Measurements from ENCODE around the gene CCDC192. TPM values are rescaled to one million over a fixed set of nuclear protein-coding genes. Genes with fewer than 3 reads are reported as not detected.

CCDC192 gene
- polyA plus RNA-seq, 3 donors = not detected

- Histone ChIP-seq H3K4me3 (replicated peaks in 1 of 3; ENCODE audit: low read depth in 2 of 3, low read length in 3 of 3) (no peak overlapping the region), H3K36me3 (replicated peaks in 1 of 2; ENCODE audit: control insufficient read depth in 1 of 2, insufficient read depth in 2 of 2, low read length in 2 of 2) (no peaks in the 10 kb centered on the region), H3K79me2 (ENCODE audit: insufficient read depth, low read length) (no peaks in the 10 kb centered on the region), H3K27ac (ENCODE audit: low read depth in 1 of 2, low read length in 2 of 2) (no peak overlapping the region), H4K20me1 (ENCODE audit: insufficient read depth, low read length) (no peaks in the 10 kb centered on the region), H3K4me1 (ENCODE audit: control insufficient read depth in 1 of 2, insufficient read depth in 2 of 2, low read length in 2 of 2) (no peaks in the 10 kb centered on the region), H3K9me3 (replicated peaks in 1 of 2; ENCODE audit: control insufficient read depth in 1 of 2, insufficient read depth in 1 of 2, low read length in 2 of 2) (peaks cover 0 to 3% of the 10 kb centered on the region in 2 donors), H3K27me3 (ENCODE audit: control insufficient read depth in 2 of 2, insufficient read depth in 2 of 2, low read length in 2 of 2) (no peaks in the 10 kb centered on the region), H3K4me2 (replicated peaks; ENCODE audit: extremely low read depth, low read length, poor library complexity, severe bottlenecking) (no peak overlapping the region), H2AFZ (ENCODE audit: insufficient read depth, low read depth, low read length, poor library complexity, severe bottlenecking) (no peak overlapping the region), H3K9ac (ENCODE audit: insufficient read depth, low read length, poor library complexity, severe bottlenecking) (no peak overlapping the region)
- peaks cover 0 to 8% (median under 1%) of the 10 kb centered on the region in 7 donors for H3K9me3 Mint-ChIP-seq
- no peak for DNase-seq
- no peak for TF ChIP-seq CTCF (IDR thresholded peaks at IDR 0.05)
- no peak overlapping the region for H3K4me3 Mint-ChIP-seq
- H3K27me3 Mint-ChIP-seq (ENCODE audit: low read depth in 3 of 3) = peaks cover 0 to under 1% (median 0%) of the 10 kb centered on the region in 3 donors
- no peaks in the 10 kb centered on the region for H3K36me3 Mint-ChIP-seq
- intact Hi-C loops (cut with micrococcal nuclease) = no loop called here
- no peak overlapping the region for H3K27ac Mint-ChIP-seq
- no peaks in the 10 kb centered on the region for H3K4me1 Mint-ChIP-seq
Measured at GRCh38 chr5:127770272-127770671, 67.1 kb downstream of the CCDC192 start.

GRCh38 chr5:127772531-127772930 is 69.3 kb downstream of the CCDC192 start:
- Histone ChIP-seq H3K79me2 (ENCODE audit: insufficient read depth, low read length) (no peaks in the 10 kb centered on the region), H3K9ac (ENCODE audit: insufficient read depth, low read length, poor library complexity, severe bottlenecking) (no peak overlapping the region), H3K4me3 (replicated peaks in 1 of 3; ENCODE audit: low read depth in 2 of 3, low read length in 3 of 3) (no peak overlapping the region), H3K27ac (ENCODE audit: low read depth in 1 of 2, low read length in 2 of 2) (no peak overlapping the region), H3K9me3 (replicated peaks in 1 of 2; ENCODE audit: control insufficient read depth in 1 of 2, insufficient read depth in 1 of 2, low read length in 2 of 2) (peaks cover 0 to 11% of the 10 kb centered on the region in 2 donors), H3K4me2 (replicated peaks; ENCODE audit: extremely low read depth, low read length, poor library complexity, severe bottlenecking) (no peak overlapping the region), H3K36me3 (replicated peaks in 1 of 2; ENCODE audit: control insufficient read depth in 1 of 2, insufficient read depth in 2 of 2, low read length in 2 of 2) (no peaks in the 10 kb centered on the region), H3K4me1 (ENCODE audit: control insufficient read depth in 1 of 2, insufficient read depth in 2 of 2, low read length in 2 of 2) (no peaks in the 10 kb centered on the region), H3K27me3 (ENCODE audit: control insufficient read depth in 2 of 2, insufficient read depth in 2 of 2, low read length in 2 of 2) (no peaks in the 10 kb centered on the region), H2AFZ (ENCODE audit: insufficient read depth, low read depth, low read length, poor library complexity, severe bottlenecking) (no peak overlapping the region), H4K20me1 (ENCODE audit: insufficient read depth, low read length) (no peaks in the 10 kb centered on the region)
- 67% methylated on average over 1 of the region's 1 CpG for WGBS (ENCODE audit: insufficient coverage)
- Mint-ChIP-seq H3K4me1 (no peaks in the 10 kb centered on the region), H3K9me3 (peaks cover 0 to 18% (median 10%) of the 10 kb centered on the region in 7 donors), H3K27ac (no peak overlapping the region), H3K4me3 (no peak overlapping the region), H3K27me3 (ENCODE audit: low read depth in 3 of 3) (peaks cover 0 to 2% (median 0%) of the 10 kb centered on the region in 3 donors), H3K36me3 (no peaks in the 10 kb centered on the region)
- no peak for TF ChIP-seq CTCF (IDR thresholded peaks at IDR 0.05)
- no peak for DNase-seq
- intact Hi-C loops (cut with micrococcal nuclease) = no loop called here
